A172 (cell line): Measurements from ENCODE around the gene OXA1L. TPM values are rescaled to one million over a fixed set of nuclear protein-coding genes. Genes with fewer than 3 reads are reported as not detected.

ENCODE experiments used
- total RNA-seq: library from RNA; depleted of rRNA; stranded (reverse); fragments of >200 nt; shearing (Covaris generic); gene quantifications from 2 replicates; pipeline ENCODE4 v1.2.3, GENCODE V29; 2014; rRNA removed

The OXA1L gene
- total RNA-seq, 1 experiment from 2014 or later: 46.2 TPM

Other genes starting within 250 kb of the OXA1L start
- gene DAD1, start 177.5 kb upstream of the OXA1L start, total RNA-seq: 157 and 227 TPM in 2 replicates
- gene ABHD4, start 168.4 kb upstream of the OXA1L start, total RNA-seq: 11.6 and 12.5 TPM in 2 replicates
- not detected in 2 replicates for gene OR6J1, start 122.3 kb upstream of the OXA1L start, total RNA-seq
- gene SLC7A7, start 48.7 kb downstream of the OXA1L start, total RNA-seq: 0.74 TPM in 1 of 2 replicates, not detected in the other
- gene MRPL52, start 63.2 kb downstream of the OXA1L start, total RNA-seq: 72.1 and 163 TPM in 2 replicates
- gene MMP14, start 69.9 kb downstream of the OXA1L start, total RNA-seq: 82.4 and 92.9 TPM in 2 replicates
- 28.7 and 38.7 TPM in 2 replicates for gene LRP10, start 105.1 kb downstream of the OXA1L start, total RNA-seq
- gene REM2, start 116.5 kb downstream of the OXA1L start, total RNA-seq: not detected in 2 replicates
- 56.8 and 64.1 TPM in 2 replicates for gene RBM23, start 152.5 kb downstream of the OXA1L start, total RNA-seq
- gene PRMT5, start 162.7 kb downstream of the OXA1L start, total RNA-seq: 38.6 and 181 TPM in 2 replicates
- gene HAUS4, start 190.4 kb downstream of the OXA1L start, total RNA-seq: 39.8 and 46.9 TPM in 2 replicates
- gene AJUBA, start 215.9 kb downstream of the OXA1L start, total RNA-seq: 47.5 and 65.5 TPM in 2 replicates
- gene C14orf93, start 243.5 kb downstream of the OXA1L start, total RNA-seq: 6.9 and 8.1 TPM in 2 replicates